Measurements from ENCODE around the gene TRMT10B. TPM values are rescaled to one million over a fixed set of nuclear protein-coding genes. Genes with fewer than 3 reads are reported as not detected.

TRMT10B gene
- polyA plus RNA-seq, 3 donors = 5.2 to 12.4 (median 9.4) TPM

- H3K27ac Mint-ChIP-seq = no peak overlapping the region
- H3K4me1 Mint-ChIP-seq = no peaks in the 10 kb centered on the region
- H3K9me3 Mint-ChIP-seq = no peaks in the 10 kb centered on the region
- no peaks in the 10 kb centered on the region for H3K9me3 ChIP-seq (replicated peaks in 1 of 2; ENCODE audit: control insufficient read depth in 1 of 2, insufficient read depth in 1 of 2, low read length in 2 of 2)
- H3K36me3 Mint-ChIP-seq = peaks cover 52 to 62% of the 10 kb centered on the region in 2 donors
- intact Hi-C loops (cut with micrococcal nuclease) = no loop called here
- WGBS (ENCODE audit: insufficient coverage) = 100% methylated on average over 3 of the region's 4 CpGs
- H3K27me3 Mint-ChIP-seq (ENCODE audit: low read depth in 3 of 3) = no peaks in the 10 kb centered on the region
- no peak overlapping the region for H3K4me2 ChIP-seq (replicated peaks; ENCODE audit: extremely low read depth, low read length, poor library complexity, severe bottlenecking)
- no peaks in the 10 kb centered on the region for H3K27me3 ChIP-seq (ENCODE audit: control insufficient read depth in 2 of 2, insufficient read depth in 2 of 2, low read length in 2 of 2)
- H3K36me3 ChIP-seq (replicated peaks in 1 of 2; ENCODE audit: control insufficient read depth in 1 of 2, insufficient read depth in 2 of 2, low read length in 2 of 2) = peaks cover 21 to 77% of the 10 kb centered on the region in 2 donors
- H4K20me1 ChIP-seq (ENCODE audit: insufficient read depth, low read length) = no peaks in the 10 kb centered on the region
- H3K9ac ChIP-seq (ENCODE audit: insufficient read depth, low read length, poor library complexity, severe bottlenecking) = no peak overlapping the region
- no peak overlapping the region for H3K27ac ChIP-seq (ENCODE audit: low read depth in 1 of 2, low read length in 2 of 2)
- no peak for TF ChIP-seq CTCF (IDR thresholded peaks at IDR 0.05)
- DNase-seq = no peak
- H2AFZ ChIP-seq (ENCODE audit: insufficient read depth, low read depth, low read length, poor library complexity, severe bottlenecking) = no peak overlapping the region
- no peaks in the 10 kb centered on the region for H3K4me1 ChIP-seq (ENCODE audit: control insufficient read depth in 1 of 2, insufficient read depth in 2 of 2, low read length in 2 of 2)
- H3K4me3 Mint-ChIP-seq = no peak overlapping the region
- no peak overlapping the region for H3K4me3 ChIP-seq (replicated peaks in 1 of 3; ENCODE audit: low read depth in 2 of 3, low read length in 3 of 3)
- no peaks in the 10 kb centered on the region for H3K79me2 ChIP-seq (ENCODE audit: insufficient read depth, low read length)
Observed at GRCh38 chr9:37827483-37828165, 74.0 kb downstream of the TRMT10B start.

Other genes starting within 250 kb of the TRMT10B start
- gene FBXO10, start 177.4 kb upstream of the TRMT10B start, polyA plus RNA-seq = 1 to 10 TPM in 1 of 3 donors, under 1 TPM in 1, not detected in 1; 0.08 to 1.5 TPM
- 100 to 1,000 TPM in 2 of 3 donors, 10 to 100 TPM in 1; 35.0 to 117 (median 112) TPM for gene TOMM5, start 161.2 kb upstream of the TRMT10B start, polyA plus RNA-seq
- under 1 TPM in 1 of 3 donors, not detected in 2; 0.03 TPM for gene FRMPD1, start 102.9 kb upstream of the TRMT10B start, polyA plus RNA-seq
- 10 to 100 TPM in 2 of 3 donors, 1 to 10 TPM in 1; 9.8 to 25.2 (median 19.6) TPM for gene EXOSC3, start 31.3 kb downstream of the TRMT10B start, polyA plus RNA-seq
- 10 to 100 TPM; 12.4 to 17.2 (median 14.7) TPM for gene DCAF10, start 47.0 kb downstream of the TRMT10B start, polyA plus RNA-seq
- 10 to 100 TPM in 1 of 3 donors, 1 to 10 TPM in 2; 5.9 to 12.4 (median 8.9) TPM for gene SLC25A51, start 150.3 kb downstream of the TRMT10B start, polyA plus RNA-seq

Data from CD14-positive monocyte (primary cell).